Omental fat pad (tissue), 4 donors: Measurements from ENCODE around the gene PLEKHG3. TPM values are rescaled to one million over a fixed set of nuclear protein-coding genes. Genes with fewer than 3 reads are reported as not detected.

Experiments used
- ATAC-seq: fragments of 150-250 bp; one replicate; pipeline ENCODE4 v1.9.1; 2016; ENCODE audit warnings: mild to moderate bottlenecking, moderate library complexity; ENCODE audit not compliant: low FRiP score
- DNase-seq: peaks from one replicate; pipeline ENCODE4 v3.0.0-alpha.2; 2019; ENCODE audit warnings: low spot score
- total RNA-seq, 4 donors: library from RNA; depleted of rRNA; stranded (reverse); fragments of >200 nt; gene quantifications; one replicate each; pipeline ENCODE4 v1.1.0, GENCODE V29; 2016
- TF ChIP-seq, protein P1 (sequence below), 3 donors: fragments of 450-650 bp; IDR thresholded peaks; one replicate each; pipeline ENCODE4 v1.5.1; 2016 to 2017; ENCODE audit warnings: antibody characterized with exemption in 3 of 3, mild to moderate bottlenecking in 3 of 3, moderate library complexity in 2 of 3

PLEKHG3 gene
- total RNA-seq, 4 donors from 2014 or later = 29.6 to 45.9 (median 37.5) TPM

DNA sequence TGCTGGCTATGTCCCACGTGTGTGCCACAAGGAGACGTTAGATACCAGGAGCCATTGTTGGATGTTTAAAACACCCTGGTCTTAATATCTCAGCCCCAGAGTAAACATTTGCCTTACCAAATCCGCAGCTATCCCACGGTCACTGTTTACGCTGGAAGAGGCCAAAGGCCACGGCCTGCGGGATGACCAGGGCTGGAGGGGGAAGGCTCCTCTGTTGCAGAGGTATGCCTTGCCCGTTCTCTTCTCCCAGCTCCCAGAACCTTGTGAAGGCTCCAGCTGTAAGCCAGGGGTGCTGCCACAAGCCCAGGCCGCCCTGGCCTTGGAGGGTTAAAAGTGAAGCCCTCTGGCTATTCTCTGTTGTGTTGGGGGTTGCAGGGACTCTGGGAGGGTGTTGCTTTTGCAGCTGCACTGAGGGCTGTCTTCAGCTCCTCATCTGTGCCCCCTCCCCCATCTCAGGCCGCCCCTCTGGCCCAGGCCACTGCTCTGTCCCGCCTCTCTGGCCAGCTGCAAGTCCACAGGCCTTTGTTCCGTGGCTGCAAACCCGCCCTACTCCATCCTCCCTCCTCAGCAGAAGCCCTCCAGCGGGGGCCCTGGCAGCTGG is 2.5 kb downstream of the PLEKHG3 start:
- no peak for ATAC-seq
- TF ChIP-seq, protein P1, sequence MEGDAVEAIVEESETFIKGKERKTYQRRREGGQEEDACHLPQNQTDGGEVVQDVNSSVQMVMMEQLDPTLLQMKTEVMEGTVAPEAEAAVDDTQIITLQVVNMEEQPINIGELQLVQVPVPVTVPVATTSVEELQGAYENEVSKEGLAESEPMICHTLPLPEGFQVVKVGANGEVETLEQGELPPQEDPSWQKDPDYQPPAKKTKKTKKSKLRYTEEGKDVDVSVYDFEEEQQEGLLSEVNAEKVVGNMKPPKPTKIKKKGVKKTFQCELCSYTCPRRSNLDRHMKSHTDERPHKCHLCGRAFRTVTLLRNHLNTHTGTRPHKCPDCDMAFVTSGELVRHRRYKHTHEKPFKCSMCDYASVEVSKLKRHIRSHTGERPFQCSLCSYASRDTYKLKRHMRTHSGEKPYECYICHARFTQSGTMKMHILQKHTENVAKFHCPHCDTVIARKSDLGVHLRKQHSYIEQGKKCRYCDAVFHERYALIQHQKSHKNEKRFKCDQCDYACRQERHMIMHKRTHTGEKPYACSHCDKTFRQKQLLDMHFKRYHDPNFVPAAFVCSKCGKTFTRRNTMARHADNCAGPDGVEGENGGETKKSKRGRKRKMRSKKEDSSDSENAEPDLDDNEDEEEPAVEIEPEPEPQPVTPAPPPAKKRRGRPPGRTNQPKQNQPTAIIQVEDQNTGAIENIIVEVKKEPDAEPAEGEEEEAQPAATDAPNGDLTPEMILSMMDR (IDR thresholded peaks at IDR 0.05) = no peak
- no peak for DNase-seq

DNA sequence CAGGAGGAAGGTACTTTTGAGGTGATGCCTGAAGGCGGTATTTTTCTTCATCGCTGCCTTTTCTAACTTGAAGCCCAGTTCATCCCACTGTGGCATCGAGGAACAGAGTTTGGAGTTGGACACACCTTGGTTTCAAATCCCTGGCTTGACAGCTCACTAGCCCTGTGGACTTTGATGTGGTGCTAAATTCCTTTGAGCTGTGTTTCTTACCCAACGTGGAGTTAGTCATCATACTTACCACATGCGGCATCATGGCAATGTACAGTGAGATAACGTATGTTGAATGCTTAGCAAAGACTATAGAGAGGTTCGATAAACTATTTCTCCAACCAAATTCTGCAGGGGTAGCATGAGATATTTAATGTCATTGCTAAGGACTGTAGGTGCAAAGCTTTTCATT is 3.4 kb downstream of the PLEKHG3 start:
- TF ChIP-seq, protein P1 (IDR thresholded peaks at IDR 0.05) = no peak
- no peak for DNase-seq
- ATAC-seq = peak; percentile 60

DNA sequence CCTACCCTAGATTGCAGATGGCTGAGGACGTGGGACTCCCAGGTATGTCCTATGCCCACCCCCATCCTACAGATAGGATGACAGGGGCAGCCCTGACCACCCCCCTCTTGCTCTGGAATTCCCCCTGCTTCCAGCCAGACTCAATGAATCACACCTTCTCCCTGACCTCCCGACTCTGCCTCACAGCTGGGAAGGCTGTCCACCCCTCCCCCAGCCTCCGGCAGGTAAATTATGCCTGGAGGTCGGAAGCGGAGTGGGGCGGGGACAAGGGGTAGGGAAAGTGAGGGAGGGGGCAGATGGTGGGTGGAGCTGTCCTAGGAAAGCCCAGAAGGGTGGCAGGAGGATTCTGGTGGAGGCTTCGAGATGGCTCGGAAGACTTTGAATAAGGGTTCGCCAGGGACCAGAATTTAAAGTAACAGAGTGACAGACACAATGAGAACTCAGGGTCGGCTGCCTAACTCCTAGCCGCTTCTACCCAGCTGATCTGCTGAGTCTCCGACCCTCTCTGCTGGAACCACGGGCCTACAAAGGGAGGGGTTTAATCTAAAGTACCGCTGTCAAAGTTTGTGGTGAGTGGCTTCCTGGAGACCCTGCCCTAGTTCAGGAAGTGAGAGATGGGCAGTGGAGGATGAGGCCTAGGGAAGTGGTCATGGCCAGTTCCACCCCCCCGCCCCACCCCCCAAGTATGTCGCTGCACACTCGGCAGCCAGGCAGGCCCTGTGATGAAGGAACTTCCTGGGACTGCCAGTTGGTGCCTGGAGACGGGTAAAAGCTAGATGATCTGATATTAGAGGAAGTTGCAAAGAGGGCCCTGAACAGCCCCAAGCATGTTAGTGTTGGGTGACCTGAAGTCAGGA is 4.2 kb downstream of the PLEKHG3 start:
- DNase-seq = no peak
- TF ChIP-seq, protein P1 (IDR thresholded peaks at IDR 0.05) = no peak

DNA sequence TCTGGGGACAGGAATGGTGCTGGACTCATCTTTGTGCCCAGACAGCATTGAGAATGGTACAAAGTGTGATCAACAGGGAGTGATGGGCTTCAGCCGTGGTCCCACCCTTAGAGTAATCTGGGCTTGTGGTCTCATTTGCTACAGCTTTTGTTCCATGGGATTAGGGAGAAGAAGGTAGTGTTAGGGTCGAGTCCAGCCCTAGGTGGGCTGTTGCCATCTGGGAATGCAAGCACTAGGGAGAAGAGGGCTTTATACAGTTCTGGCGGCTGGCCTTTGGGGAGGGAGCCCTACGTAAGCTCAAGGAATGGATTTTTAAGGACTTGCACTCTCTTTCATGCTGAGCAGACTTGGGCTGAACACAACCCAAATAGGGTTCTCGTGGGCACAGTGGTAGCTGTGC is 4.9 kb downstream of the PLEKHG3 start:
- DNase-seq (no peak), ATAC-seq (no peak)
- TF ChIP-seq, protein P1 (IDR thresholded peaks at IDR 0.05) = no peak

More for the DNA sequence above, 4.2 kb downstream of the PLEKHG3 start:
- peak; percentile 70 for ATAC-seq

DNA sequence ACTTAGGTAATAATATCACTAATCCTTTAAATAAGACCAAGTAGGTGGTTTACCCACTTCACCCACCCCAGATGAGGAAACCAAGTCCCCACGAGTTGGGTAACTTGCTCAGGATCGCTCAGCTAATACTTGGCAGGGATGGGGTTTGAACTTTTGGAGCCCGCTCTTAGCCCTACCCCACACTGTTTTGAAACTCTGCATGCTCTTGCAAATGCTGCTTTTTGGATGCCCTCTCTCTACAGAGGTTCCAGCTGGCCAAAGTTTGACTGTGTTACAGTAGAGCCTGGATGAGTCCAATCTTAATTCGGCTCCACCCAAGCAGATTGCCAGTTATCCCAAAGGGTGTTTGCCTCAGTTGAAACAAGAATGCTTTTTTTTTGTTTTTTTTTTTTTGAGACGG is 6.8 kb downstream of the PLEKHG3 start:
- TF ChIP-seq, protein P1 (IDR thresholded peaks at IDR 0.05) = no peak
- ATAC-seq (peak; percentile 15), DNase-seq (no peak)

DNA sequence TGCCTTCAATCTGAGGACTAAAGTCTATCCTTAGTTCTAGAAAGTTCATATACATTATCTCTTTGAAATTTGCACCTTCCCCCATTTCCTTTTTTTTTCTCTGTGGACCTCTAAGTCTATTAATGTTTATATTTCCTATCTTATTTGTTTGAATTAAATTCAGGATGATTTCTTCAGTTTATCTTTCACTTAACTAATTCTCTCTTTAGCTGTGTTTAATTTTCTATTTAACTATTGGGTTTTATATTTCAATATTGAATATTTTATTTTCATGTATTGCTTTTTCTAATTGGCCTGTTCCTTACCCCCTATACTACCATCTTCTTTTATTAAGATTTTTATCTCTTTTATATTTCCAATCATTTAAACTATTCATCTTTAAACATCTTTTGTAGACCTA is 9.5 kb downstream of the PLEKHG3 start:
- DNase-seq = no peak
- ATAC-seq = no peak
- TF ChIP-seq, protein P1 (IDR thresholded peaks at IDR 0.05) = no peak
